TTC549 (cell line): Measurements from ENCODE around the gene ATAD3A.

Experiments
- FAIRE-seq: peaks from 2 replicates; lab custom pipeline; 2012; peaks lifted over from hg19 to GRCh38; lab: Jason Lieb, UNC

Gene ATAD3A

GRCh38 chr1:1583347-1584010 is 71.5 kb downstream of the ATAD3A start:
- FAIRE-seq = no peak
